Skeletal muscle tissue (tissue), 4 donors: ENCODE data around the gene TMEM258. TPM values are rescaled to one million over a fixed set of nuclear protein-coding genes. Genes with fewer than 3 reads are reported as not detected.

Experiments used
- H3K27ac ChIP-seq: one replicate; pipeline ENCODE4 v1.7.0; 2013; ENCODE audit warnings: mild to moderate bottlenecking, low read depth, low read length, inconsistent platforms
- H3K27me3 ChIP-seq, 3 donors: one replicate each; pipeline ENCODE4 v1.7.0; 2013; ENCODE audit warnings: low read length in 3 of 3; ENCODE audit not compliant: control insufficient read depth in 3 of 3, insufficient read depth in 3 of 3
- H3K36me3 ChIP-seq, 3 donors: one replicate each; pipeline ENCODE4 v1.7.0; 2013; ENCODE audit warnings: low read length in 3 of 3; ENCODE audit not compliant: control insufficient read depth in 3 of 3, insufficient read depth in 3 of 3
- H3K4me1 ChIP-seq, 3 donors: one replicate each; pipeline ENCODE4 v1.7.0; 2013; ENCODE audit warnings: low read length in 3 of 3, mild to moderate bottlenecking in 3 of 3; ENCODE audit not compliant: control insufficient read depth in 3 of 3, insufficient read depth in 3 of 3
- H3K4me3 ChIP-seq, 3 donors: one replicate each; pipeline ENCODE4 v1.7.0; 2013; ENCODE audit warnings: low read length in 3 of 3
- H3K9ac ChIP-seq, 3 donors: one replicate each; pipeline ENCODE4 v1.7.0; 2013; ENCODE audit warnings: low read length in 3 of 3, mild to moderate bottlenecking in 3 of 3, moderate library complexity in 2 of 3, low read depth in 1 of 3
- H3K9me3 ChIP-seq, 3 donors: one replicate each; pipeline ENCODE4 v1.7.0; 2013; ENCODE audit warnings: low read length in 3 of 3; ENCODE audit not compliant: control insufficient read depth in 3 of 3
- total RNA-seq: library from RNA; depleted of rRNA; stranded (reverse); fragments of >200 nt; gene quantifications from one replicate; pipeline ENCODE4 v1.2.3, GENCODE V29; 2014
- donor health status: Osteomylitis.

The TMEM258 gene
- total RNA-seq, 1 donor from 2014 or later = 118 TPM

- Histone ChIP-seq H3K36me3 (peaks cover 7 to 24% (median 7%) of the 10 kb centered on the region in 3 donors), H3K27me3 (peaks cover 0 to 2% (median 0%) of the 10 kb centered on the region in 3 donors), H3K27ac (no peak overlapping the region), H3K4me1 (peaks cover 15 to 25% (median 16%) of the 10 kb centered on the region in 3 donors), H3K9ac (no peak overlapping the region), H3K9me3 (no peaks in the 10 kb centered on the region), H3K4me3 (no peak overlapping the region)
These were observed 20.5 kb upstream of the TMEM258 start for GRCh38 chr11:61812736-61813411.

DNA sequence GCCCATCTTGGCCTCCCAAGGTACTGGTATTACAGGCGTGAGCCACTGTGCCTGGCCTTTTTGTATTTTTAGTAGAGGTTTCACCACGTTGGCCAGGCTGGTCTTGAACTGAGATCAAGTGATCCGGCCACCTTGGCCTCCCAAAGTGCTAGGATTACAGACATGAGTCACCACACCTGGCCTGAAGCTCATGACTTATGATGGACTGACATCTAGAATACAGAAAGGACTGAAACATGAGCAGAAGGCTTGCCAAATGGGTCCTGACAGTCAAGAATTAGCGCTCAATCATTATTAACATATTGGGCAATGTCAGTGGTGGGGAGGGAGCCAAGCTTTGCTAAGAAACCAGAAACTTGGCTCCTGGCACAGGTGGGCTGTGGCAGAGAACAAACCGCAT is 19.4 kb upstream of the TMEM258 start:
- Histone ChIP-seq H3K27ac (no peak overlapping the region), H3K36me3 (peaks cover 7 to 24% (median 7%) of the 10 kb centered on the region in 3 donors), H3K27me3 (peaks cover 0 to 2% (median 0%) of the 10 kb centered on the region in 3 donors), H3K9ac (no peak overlapping the region), H3K4me1 (peaks cover 11 to 22% (median 16%) of the 10 kb centered on the region in 3 donors), H3K9me3 (no peaks in the 10 kb centered on the region), H3K4me3 (no peak overlapping the region)

GRCh38 chr11:61810671-61811175 is 18.3 kb upstream of the TMEM258 start:
- H3K36me3 ChIP-seq = peaks cover 7 to 27% (median 7%) of the 10 kb centered on the region in 3 donors
- no peak overlapping the region for H3K9ac ChIP-seq
- peaks cover 2 to 11% (median 6%) of the 10 kb centered on the region in 3 donors for H3K4me1 ChIP-seq
- no peak overlapping the region for H3K27ac ChIP-seq
- peaks cover 0 to 2% (median 0%) of the 10 kb centered on the region in 3 donors for H3K27me3 ChIP-seq
- H3K9me3 ChIP-seq = no peaks in the 10 kb centered on the region
- H3K4me3 ChIP-seq = no peak overlapping the region

DNA sequence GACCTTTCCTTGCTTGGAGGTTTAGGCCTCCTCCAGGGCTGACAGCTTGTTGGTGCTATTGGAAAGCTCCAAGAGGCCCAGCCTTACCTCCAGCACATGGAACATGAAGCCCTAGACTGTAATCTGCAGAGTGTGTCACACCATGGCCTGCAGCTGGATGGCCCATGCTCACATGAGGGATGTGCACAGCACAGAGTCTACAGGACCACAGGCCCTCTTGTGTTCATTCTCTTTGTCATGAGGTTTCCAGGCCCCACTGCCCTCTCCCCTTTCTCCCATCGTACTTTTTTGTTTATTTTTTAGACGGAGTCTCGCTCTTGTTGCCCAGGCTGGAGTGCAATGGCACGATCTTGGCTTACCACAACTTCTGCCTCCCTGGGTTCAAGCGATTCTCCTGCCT is 14.4 kb upstream of the TMEM258 start:
- Histone ChIP-seq H3K9me3 (no peaks in the 10 kb centered on the region), H3K4me1 (no peaks in the 10 kb centered on the region), H3K27me3 (no peaks in the 10 kb centered on the region), H3K4me3 (no peak overlapping the region), H3K9ac (no peak overlapping the region), H3K27ac (no peak overlapping the region), H3K36me3 (peaks cover 3 to 28% (median 10%) of the 10 kb centered on the region in 3 donors)

- no peaks in the 10 kb centered on the region for H3K9me3 ChIP-seq
- no peak overlapping the region for H3K27ac ChIP-seq
- peaks cover 5 to 20% (median 8%) of the 10 kb centered on the region in 3 donors for H3K36me3 ChIP-seq
- no peak overlapping the region for H3K9ac ChIP-seq
- no peaks in the 10 kb centered on the region for H3K27me3 ChIP-seq
- no peaks in the 10 kb centered on the region for H3K4me1 ChIP-seq
- H3K4me3 ChIP-seq = no peak overlapping the region
These were observed 12.7 kb upstream of the TMEM258 start for GRCh38 chr11:61805146-61805545.

DNA sequence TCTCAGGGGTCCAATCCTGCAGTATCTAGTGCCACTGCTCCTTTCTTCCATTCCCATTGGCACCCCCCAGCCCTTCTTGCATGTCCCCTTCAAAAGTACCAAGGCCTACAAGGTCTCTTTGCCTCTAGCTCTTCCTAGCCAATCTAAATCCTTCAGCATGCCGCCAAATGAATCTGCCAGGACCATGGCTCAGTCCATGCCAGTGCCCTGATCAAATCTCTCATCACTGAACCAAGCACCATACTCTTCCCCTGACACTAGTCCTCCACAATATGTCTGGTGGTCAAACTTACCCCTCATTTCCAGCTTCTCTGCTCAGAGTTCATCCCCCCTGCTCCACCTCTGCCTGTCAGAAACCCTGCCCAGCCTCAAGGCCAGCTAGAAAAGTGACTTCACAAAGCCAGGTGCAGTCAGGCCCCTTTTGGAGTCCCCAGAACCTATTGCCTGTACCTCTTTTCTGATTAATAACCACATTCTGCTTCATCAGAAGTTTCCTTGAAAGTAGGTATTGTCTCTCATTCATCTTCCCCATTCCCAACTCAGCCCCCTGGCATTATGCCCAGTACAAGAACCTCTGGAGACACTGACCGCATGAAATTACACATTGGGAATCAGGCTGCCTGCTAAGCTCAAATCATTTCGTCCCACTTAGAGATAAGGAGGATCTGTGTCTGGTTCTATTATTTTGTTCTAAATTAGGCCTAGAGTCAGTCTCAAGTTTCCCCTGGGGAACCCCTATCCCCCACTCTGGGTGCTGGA is 11.7 kb upstream of the TMEM258 start:
- H3K9me3 ChIP-seq = no peaks in the 10 kb centered on the region
- no peaks in the 10 kb centered on the region for H3K27me3 ChIP-seq
- no peak overlapping the region for H3K4me3 ChIP-seq
- peaks cover 3 to 14% (median 8%) of the 10 kb centered on the region in 3 donors for H3K36me3 ChIP-seq
- H3K9ac ChIP-seq = no peak overlapping the region
- H3K27ac ChIP-seq = no peak overlapping the region
- no peaks in the 10 kb centered on the region for H3K4me1 ChIP-seq

- H3K27ac ChIP-seq = no peak overlapping the region
- no peak overlapping the region for H3K4me3 ChIP-seq
- H3K9ac ChIP-seq = no peak overlapping the region
- no peaks in the 10 kb centered on the region for H3K9me3 ChIP-seq
- H3K36me3 ChIP-seq = peaks cover 3 to 12% (median 8%) of the 10 kb centered on the region in 3 donors
- H3K4me1 ChIP-seq = no peaks in the 10 kb centered on the region
- H3K27me3 ChIP-seq = no peaks in the 10 kb centered on the region
These were observed 10.2 kb upstream of the TMEM258 start for GRCh38 chr11:61802605-61803004.

GRCh38 chr11:61800331-61801281 is 8.2 kb upstream of the TMEM258 start:
- H3K27me3 ChIP-seq = no peaks in the 10 kb centered on the region
- no peak overlapping the region for H3K9ac ChIP-seq
- H3K4me3 ChIP-seq = no peak overlapping the region
- no peaks in the 10 kb centered on the region for H3K9me3 ChIP-seq
- H3K36me3 ChIP-seq = peaks cover 7 to 15% (median 14%) of the 10 kb centered on the region in 3 donors
- no peaks in the 10 kb centered on the region for H3K4me1 ChIP-seq
- no peak overlapping the region for H3K27ac ChIP-seq

DNA sequence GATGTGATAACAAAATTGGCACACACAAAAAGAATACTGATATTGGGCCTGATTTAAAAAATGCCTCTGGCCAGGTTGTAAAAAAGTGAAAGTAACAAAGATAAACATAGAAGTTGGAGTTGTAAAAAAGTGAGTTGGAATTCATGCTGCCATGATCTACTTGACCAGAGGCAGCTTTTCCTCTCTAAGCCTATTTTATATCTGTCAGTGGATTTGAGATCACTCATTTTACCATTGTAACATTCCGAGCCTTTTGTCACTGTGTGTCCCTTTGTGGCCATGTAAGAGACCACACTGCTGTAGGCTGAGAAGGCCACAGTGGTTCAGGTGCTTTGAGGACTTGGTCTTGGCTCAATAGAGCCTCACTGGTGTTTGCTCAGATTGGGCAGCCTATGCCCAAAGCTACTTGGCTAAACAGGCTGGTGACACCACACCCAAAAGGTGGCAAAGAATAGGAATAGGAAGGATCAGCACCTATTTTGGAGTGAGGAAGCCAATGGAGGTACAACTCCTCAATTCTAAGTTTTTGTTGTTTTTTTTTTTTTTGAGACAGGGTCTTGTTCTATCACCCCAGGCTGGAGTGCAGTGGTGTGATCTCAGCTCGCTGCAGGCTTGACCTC is 7.4 kb upstream of the TMEM258 start:
- no peaks in the 10 kb centered on the region for H3K4me1 ChIP-seq
- H3K27me3 ChIP-seq = no peaks in the 10 kb centered on the region
- H3K9me3 ChIP-seq = no peaks in the 10 kb centered on the region
- no peak overlapping the region for H3K4me3 ChIP-seq
- H3K27ac ChIP-seq = no peak overlapping the region
- H3K9ac ChIP-seq = no peak overlapping the region
- peaks cover 9 to 16% (median 15%) of the 10 kb centered on the region in 3 donors for H3K36me3 ChIP-seq
